Measurements from ENCODE around the gene CCR3. TPM values are rescaled to one million over a fixed set of nuclear protein-coding genes. Genes with fewer than 3 reads are reported as not detected.
A peak's percentile ranks its signal among the peaks of the same experiment; 100 is the strongest.

Gene CCR3
- total and polyA plus RNA-seq, 9 of the 15 experiments (the other 6 are each of a cell fraction or from before 2014, with no cell fraction given) = not detected

DNA sequence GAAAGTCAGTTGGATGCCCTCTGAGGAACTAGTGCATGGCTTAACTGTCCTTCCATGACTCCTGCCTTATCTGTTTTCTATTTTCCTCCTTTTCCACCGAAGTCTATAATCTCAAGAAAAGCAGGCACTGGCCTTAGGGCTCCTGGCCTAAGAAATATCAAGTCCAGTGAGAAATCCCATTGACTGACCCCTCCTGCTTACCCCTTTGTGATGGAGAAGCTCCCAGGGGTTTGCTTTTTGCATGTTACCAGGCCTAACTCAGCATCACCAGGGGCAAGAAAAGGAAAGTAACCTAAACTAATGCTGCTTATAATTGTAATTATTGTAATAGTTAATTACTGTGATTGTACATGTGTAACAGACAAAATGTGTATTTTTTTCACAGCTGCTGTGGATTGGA is 21.7 kb downstream of the CCR3 start:
- POLR2A ChIA-PET = no interaction called here
- no peaks in the 10 kb centered on the region for H3K36me3 ChIP-seq (ENCODE audit: control insufficient read depth, insufficient read depth, low read length)

DNA sequence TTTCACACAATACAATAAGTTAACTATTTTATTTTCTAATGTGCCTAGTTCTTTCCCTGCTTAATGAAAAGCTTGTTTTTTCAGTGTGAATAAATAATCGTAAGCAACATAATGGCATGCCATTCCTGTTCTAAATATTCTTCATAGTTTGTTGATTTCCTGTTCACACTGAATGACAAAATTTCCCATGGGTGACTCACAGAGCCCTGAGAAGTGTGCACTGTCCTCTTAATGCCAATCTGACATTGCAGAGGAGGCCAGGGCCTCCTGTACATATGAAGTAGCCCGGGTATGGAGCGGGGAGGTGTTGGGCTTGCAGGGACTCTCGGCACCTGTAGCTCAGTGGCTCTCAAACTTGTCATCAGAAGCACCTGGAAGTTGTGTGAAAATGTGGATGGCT is 24.3 kb downstream of the CCR3 start:
- DNase-seq (ENCODE audit: extremely low read depth in 1 of 4, low spot score in 3 of 4) (no peak), FAIRE-seq (no peak), ATAC-seq (no peak)
- TF ChIP-seq KLF6 (CRISPR knock-in tag; IDR thresholded peaks at IDR 0.05; ENCODE audit: borderline replicate concordance) (no peak), RBM25 (IDR thresholded peaks at IDR 0.05; ENCODE audit: low read depth, low read length, severe bottlenecking) (no peak), EP400 (IDR thresholded peaks at IDR 0.05) (no peak), DIDO1 (tag; IDR thresholded peaks at IDR 0.05; ENCODE audit: low read depth) (no peak), U2AF2 (optimal IDR thresholded peaks at IDR 0.05; ENCODE audit: low read depth, low read length) (no peak), ZNF644 (tag; IDR thresholded peaks at IDR 0.05; ENCODE audit: low read depth) (no peak), PTBP1 (IDR thresholded peaks at IDR 0.05; ENCODE audit: low read depth, low read length) (no peak), ZNF134 (CRISPR knock-in tag; conservative IDR thresholded peaks at IDR 0.05) (no peak), ETV6 (IDR thresholded peaks at IDR 0.05; ENCODE audit: borderline replicate concordance in 1 of 2, low read depth in 2 of 2, low read length in 1 of 2) (no peak), ETV6 (CRISPR knock-in tag; IDR thresholded peaks at IDR 0.05; ENCODE audit: borderline replicate concordance) (no peak)
- TF ChIP-seq, protein P1, sequence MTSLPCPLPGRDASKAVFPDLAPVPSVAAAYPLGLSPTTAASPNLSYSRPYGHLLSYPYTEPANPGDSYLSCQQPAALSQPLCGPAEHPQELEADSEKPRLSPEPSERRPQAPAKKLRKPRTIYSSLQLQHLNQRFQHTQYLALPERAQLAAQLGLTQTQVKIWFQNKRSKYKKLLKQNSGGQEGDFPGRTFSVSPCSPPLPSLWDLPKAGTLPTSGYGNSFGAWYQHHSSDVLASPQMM (CRISPR knock-in tag; IDR thresholded peaks at IDR 0.05) = no peak
- in situ Hi-C loops (cut with MboI) (no loop called here), intact Hi-C loops (cut with micrococcal nuclease) (no loop called here)
- H3K36me3 ChIP-seq (ENCODE audit: control insufficient read depth, insufficient read depth, low read length) = no peaks in the 10 kb centered on the region
- H2AFZ ChIP-seq (ENCODE audit: low read depth, low read length) = no peak overlapping the region
- no peak overlapping the region for H3K27ac ChIP-seq (ENCODE audit: extremely low read depth, low read depth, low read length)
- no peaks in the 10 kb centered on the region for H3K9me3 ChIP-seq (replicated peaks; ENCODE audit: control insufficient read depth, insufficient read depth, low read depth, low read length)
- peaks cover 9 to 12% of the 10 kb centered on the region in 2 experiments; a peak in 2 of 5 replicates for H3K27me3 ChIP-seq (ENCODE audit: control insufficient read depth in 2 of 2, insufficient read depth in 2 of 2, low read length in 2 of 2)
- H3K79me2 ChIP-seq (ENCODE audit: control insufficient read depth, insufficient read depth, low read length) = no peaks in the 10 kb centered on the region
- no peaks in the 10 kb centered on the region for H3K4me1 ChIP-seq (replicated peaks in 1 of 2; ENCODE audit: control insufficient read depth in 2 of 2, insufficient read depth in 2 of 2, low read length in 2 of 2)
- BruUV-seq (replicated peaks) = no TSS peak
- H3K4me3 ChIP-seq = no peak overlapping the region
- H4K20me1 ChIP-seq (replicated peaks; ENCODE audit: control insufficient read depth, insufficient read depth, low read length) = no peaks in the 10 kb centered on the region
- no peak overlapping the region for H3K9ac ChIP-seq (ENCODE audit: insufficient read depth in 1 of 2, low read depth in 2 of 2, low read length in 2 of 2)
- H3K9me1 ChIP-seq (ENCODE audit: control insufficient read depth, insufficient read depth, low read length) = no peaks in the 10 kb centered on the region
- no peak overlapping the region for H3K4me2 ChIP-seq (ENCODE audit: insufficient read depth, low read length)
- ChIA-PET CTCF (ENCODE audit: low intra/inter-chr PET ratio) (no interaction called here), POLR2A (interaction anchor here (0.9 kb wide), 1 partner anchor 28 kb away, joined by 3 read pairs; no protein-coding TSS in a partner anchor)
- WGBS (ENCODE audit: insufficient coverage, low coverage, missing lambda C conversion rate) = 1% methylated on average over 4 of the region's 4 CpGs

More for the DNA sequence above, 21.7 kb downstream of the CCR3 start:
- no TSS peak for BruUV-seq (replicated peaks)
- H3K9me3 ChIP-seq (replicated peaks; ENCODE audit: control insufficient read depth, insufficient read depth, low read depth, low read length) = no peaks in the 10 kb centered on the region
- in situ Hi-C loops (cut with MboI) = no loop called here
- H3K4me3 ChIP-seq = no peak overlapping the region
- H3K9me1 ChIP-seq (ENCODE audit: control insufficient read depth, insufficient read depth, low read length) = no peaks in the 10 kb centered on the region
- no peaks in the 10 kb centered on the region for H3K79me2 ChIP-seq (ENCODE audit: control insufficient read depth, insufficient read depth, low read length)
- TF ChIP-seq CBFA2T3 (IDR thresholded peaks at IDR 0.05) = no peak
- TF ChIP-seq ATF7 (IDR thresholded peaks at IDR 0.05) = no peak
- TF ChIP-seq ZBTB8A (IDR thresholded peaks at IDR 0.05; ENCODE audit: partially characterized antibody) = no peak
- TF ChIP-seq, protein P2, sequence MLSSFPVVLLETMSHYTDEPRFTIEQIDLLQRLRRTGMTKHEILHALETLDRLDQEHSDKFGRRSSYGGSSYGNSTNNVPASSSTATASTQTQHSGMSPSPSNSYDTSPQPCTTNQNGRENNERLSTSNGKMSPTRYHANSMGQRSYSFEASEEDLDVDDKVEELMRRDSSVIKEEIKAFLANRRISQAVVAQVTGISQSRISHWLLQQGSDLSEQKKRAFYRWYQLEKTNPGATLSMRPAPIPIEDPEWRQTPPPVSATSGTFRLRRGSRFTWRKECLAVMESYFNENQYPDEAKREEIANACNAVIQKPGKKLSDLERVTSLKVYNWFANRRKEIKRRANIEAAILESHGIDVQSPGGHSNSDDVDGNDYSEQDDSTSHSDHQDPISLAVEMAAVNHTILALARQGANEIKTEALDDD (IDR thresholded peaks at IDR 0.05) = no peak
- TF ChIP-seq ASH1L (IDR thresholded peaks at IDR 0.05; ENCODE audit: borderline replicate concordance, low read depth, partially characterized antibody) = no peak
- no peak for TF ChIP-seq TAL1 (IDR thresholded peaks at IDR 0.05)
- FAIRE-seq = peak; percentile 29
- no peaks in the 10 kb centered on the region for H4K20me1 ChIP-seq (replicated peaks; ENCODE audit: control insufficient read depth, insufficient read depth, low read length)
- H3K4me2 ChIP-seq (ENCODE audit: insufficient read depth, low read length) = no peak overlapping the region
- no peak overlapping the region for H2AFZ ChIP-seq (ENCODE audit: low read depth, low read length)
- intact Hi-C loops (cut with micrococcal nuclease) = no loop called here
- H3K4me1 ChIP-seq (replicated peaks in 1 of 2; ENCODE audit: control insufficient read depth in 2 of 2, insufficient read depth in 2 of 2, low read length in 2 of 2) = no peaks in the 10 kb centered on the region
- CTCF ChIA-PET (ENCODE audit: low intra/inter-chr PET ratio) = no interaction called here
- DNase-seq (ENCODE audit: extremely low read depth in 1 of 4, low spot score in 3 of 4) = no peak
- H3K27me3 ChIP-seq (ENCODE audit: control insufficient read depth in 2 of 2, insufficient read depth in 2 of 2, low read length in 2 of 2) = peaks cover 9 to 12% of the 10 kb centered on the region in 2 experiments; a peak in 2 of 5 replicates
- no peak overlapping the region for H3K27ac ChIP-seq (ENCODE audit: extremely low read depth, low read depth, low read length)
- ATAC-seq = no peak
- no peak overlapping the region for H3K9ac ChIP-seq (ENCODE audit: insufficient read depth in 1 of 2, low read depth in 2 of 2, low read length in 2 of 2)
- WGBS (ENCODE audit: insufficient coverage, low coverage, missing lambda C conversion rate) = 0% methylated on average over 1 of the region's 1 CpG

Measured in K562 (cell line).